IPS-11a (cell line): ENCODE results near the gene CMTM1.
A peak's percentile ranks its signal among the peaks of the same experiment; 100 is the strongest.

ENCODE experiments used
- H3K4me3 ChIP-seq: one replicate; pipeline ENCODE4 v1.5.1; 2013; ENCODE audit warnings: low read depth, low read length, control low read depth

CMTM1 gene

DNA sequence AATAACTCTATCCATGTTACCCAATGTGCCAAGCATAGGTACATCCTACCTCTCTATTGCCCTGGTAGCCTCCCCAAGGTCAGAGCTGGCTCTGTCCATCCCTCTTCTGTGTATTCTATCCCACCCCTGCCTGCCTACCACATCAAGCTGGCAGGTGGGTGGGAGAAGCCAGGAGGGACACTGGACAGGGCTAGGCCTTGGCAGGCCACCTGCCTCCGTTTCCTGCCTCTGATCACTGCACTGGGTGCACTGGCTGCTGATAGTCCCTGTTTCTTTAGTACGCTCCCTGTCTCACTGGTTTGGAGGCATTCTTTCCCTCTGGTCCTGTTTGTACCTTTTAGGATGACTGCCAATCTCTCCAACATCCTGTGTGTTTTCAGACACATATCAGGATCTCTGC, 29.0 kb upstream of the CMTM1 start:
- no peak overlapping the region for H3K4me3 ChIP-seq

DNA sequence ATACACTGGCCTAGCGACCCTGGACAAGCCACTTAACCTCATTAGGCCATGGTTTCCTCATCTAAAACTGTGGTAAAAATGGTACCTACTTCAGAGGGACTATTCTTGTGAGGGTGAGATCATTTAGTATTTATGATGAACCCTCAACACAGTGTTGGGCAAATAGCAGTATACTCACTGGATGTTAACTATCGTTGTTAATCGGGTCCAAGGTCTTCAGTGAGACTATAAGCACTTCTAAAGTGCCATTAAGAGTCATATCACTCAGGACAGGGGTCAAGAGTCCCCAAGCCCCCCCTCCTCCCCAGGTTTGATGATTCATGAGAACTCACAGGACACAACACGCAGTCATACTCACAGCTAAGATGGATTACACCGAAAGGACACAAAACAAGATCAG, 27.3 kb upstream of the CMTM1 start:
- H3K4me3 ChIP-seq: no peak overlapping the region

DNA sequence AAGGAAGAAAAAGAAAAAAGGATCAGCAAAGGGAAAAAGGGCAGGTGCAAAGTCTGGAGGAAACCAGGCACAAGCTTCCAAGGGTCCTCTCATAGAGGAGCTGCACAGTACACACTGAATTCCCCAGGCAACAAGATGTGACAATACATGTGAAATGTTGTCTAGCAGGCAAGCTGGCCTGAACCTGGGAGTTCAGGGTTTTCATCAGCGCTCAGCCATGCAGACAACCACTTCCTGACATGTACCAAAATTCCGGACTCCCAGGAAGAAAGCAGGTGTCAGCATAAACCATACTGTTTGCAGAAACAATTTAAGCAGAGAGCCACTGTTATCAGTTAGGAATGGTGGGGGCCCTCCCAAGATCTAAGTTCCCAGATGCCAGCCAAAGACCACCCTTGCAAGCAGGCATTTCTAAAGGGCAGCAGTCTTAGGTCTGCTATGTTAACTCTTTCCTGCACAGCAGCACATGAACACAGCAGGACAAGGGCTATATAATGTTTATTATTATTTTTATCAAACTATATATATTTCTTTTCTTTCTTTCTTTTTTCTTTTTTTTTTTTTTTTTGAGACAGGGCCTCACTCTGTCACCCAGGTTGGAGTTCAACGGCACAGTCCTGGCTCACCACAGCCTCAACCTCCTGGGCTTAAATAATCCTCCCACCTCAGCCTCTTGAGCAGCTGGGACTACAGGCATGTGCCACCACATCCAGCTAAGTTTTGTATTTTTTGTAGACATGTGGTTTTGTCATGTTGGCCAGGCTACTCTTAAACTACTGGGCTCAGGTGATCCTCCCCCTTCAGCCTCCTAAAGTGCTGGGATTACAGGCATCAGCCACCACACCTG, 26.4 kb upstream of the CMTM1 start:
- H3K4me3 ChIP-seq: no peak overlapping the region

DNA sequence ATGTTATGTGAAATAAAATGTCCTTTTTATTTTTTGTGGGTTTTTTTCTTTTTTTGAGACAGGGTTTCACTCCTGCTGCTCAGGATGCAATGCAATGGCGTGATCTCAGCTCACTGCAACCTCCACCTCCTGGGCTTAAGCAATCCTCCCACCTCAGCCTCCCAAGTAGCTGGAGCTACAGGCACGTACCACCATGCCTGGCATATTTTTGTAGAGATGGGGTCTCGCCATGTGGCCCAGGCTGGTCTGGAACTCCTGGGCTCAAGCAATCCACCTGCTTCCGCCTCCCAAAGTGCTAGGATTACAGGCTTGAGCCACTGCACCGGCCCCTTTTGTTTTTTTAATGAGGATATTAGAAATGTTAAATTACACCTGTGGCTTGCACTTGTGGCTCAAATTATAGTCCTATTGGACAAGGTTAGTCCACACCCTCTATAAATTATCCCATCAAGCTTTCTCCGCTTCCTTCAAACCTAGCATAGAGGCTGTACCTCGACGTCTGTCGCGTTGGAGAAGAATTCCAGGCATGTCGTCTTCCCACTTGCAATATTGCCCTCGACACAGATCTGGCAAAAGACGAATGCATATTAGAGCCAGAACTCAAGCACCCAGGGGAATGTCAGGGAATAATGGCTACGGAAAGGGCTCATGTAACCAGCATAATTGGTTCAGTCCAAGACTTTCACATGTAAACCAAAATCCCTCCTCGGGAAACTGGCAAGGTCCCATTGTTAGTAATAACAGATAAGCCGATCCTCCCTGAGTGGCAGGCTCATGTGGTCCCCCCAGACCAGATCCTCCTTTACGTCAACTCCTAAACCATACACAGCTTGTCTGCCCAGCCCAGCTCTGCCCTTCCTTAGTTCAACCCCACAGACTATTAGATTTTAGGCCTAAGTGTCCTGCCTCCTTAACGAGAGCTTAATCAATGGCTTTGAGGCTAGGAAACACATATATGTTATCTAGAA, 24.6 kb upstream of the CMTM1 start:
- H3K4me3 ChIP-seq: no peak overlapping the region

DNA sequence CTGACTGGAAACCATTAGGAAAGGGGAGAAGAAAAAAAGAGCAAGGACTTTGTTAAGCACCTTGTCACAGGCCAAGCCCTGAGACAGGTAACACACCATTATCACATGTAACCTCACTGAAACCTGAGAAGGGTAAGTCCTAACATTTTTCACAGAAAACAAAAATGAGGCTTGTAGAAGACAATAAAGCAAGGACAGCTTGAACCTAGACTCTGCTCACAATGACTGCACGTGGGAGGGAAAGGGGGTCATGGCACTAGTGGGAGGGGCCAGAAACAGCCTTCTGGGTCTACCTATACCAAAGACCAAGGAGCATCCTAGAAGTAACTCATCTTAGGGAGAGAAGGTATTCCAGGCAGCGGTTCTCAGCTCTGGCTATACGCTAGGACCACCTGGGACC, 23.8 kb upstream of the CMTM1 start:
- no peak overlapping the region for H3K4me3 ChIP-seq

DNA sequence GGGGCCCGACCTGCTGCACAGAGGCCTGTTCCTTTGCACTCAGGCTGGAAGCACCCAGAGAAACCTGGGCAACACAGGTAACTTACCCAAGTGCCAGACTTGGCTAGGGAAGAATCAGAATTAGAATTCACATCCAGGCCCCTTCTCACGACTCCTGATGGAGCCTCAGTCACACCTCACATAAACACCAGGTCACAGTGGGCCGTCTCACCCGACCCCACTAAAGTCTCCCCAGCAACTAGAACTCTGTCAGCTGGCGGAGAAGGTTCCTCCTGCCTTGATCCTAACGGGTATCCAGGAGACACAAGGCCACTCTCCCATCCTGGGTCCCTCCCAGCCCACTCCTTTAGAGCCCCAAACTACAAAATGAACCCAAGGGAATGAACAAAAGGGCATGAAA, 22.7 kb upstream of the CMTM1 start:
- H3K4me3 ChIP-seq: no peak overlapping the region

DNA sequence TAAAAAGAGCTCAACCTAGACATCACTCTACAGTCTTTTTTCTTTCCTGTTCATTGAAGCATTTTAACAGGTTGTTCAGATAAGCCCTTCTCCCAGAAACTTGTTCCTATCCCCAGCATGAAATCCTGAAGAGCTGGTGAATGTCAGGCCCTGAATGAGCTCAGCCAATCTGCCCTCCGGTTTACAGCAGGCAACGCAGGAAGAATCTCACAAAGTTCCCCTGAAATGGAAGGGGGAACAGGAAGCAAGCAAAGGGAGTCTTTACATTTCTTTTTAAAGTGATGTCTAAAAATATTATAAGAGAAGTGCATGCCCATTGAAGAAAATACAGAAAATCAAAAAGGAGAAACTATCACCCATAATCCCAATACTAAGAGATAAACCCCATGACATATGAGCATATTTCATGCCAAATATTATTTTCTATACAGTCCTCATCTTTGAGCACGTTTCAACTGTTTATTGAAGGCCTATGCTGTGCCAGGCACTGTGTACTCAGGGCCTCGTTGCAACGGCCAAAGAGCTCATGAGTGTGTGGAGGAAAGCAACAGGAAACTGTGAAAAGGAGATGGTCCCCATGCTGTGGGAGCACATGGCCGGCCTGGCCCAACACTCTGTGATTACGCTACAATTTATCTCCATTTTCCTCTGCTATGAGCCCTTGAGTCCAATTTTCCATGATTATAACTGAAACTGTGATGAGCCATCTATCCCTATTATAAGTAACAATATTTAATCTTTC, 22.1 kb upstream of the CMTM1 start:
- H3K4me3 ChIP-seq: no peak overlapping the region

DNA sequence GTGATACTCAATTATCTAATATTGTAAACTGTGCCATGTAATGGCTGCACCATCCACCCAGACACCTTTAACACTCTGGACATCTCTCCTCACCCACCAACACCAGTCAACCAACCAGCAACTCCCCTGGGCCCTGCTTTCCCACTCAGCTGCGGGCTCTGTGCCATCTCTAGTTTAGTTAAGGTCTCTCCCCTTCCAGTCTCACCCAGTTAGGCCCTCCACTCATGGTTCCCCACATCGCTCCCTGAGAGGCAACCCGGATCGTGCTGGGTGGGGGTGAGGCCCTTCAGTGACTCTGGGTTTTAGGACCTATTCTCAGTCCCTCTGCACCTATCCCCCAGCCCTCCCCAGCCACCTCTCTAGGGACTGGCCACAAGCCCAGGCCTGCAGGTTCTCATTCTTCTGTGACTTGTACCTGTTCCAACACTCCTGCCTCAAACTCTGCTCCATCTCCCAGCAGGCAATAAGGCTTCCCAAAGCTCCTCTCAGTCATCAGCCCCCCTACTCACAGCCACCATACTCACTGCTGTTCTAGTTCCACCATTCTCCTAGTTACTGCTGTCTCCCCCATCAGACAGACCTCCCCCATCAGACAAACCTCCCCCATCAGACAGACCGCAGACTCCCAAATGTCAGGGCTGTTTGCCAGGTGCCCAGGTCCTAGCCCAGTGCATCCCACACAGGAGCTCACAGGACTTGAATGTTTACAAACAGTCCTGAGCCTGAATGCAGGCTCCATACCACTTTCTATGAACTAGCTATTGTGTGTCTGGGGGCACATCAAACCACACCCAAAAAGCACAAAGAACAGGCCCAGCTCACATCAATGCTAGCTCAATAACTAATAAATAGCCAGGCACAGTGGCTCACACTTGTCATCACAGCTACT, 18.9 kb upstream of the CMTM1 start:
- no peak overlapping the region for H3K4me3 ChIP-seq

DNA sequence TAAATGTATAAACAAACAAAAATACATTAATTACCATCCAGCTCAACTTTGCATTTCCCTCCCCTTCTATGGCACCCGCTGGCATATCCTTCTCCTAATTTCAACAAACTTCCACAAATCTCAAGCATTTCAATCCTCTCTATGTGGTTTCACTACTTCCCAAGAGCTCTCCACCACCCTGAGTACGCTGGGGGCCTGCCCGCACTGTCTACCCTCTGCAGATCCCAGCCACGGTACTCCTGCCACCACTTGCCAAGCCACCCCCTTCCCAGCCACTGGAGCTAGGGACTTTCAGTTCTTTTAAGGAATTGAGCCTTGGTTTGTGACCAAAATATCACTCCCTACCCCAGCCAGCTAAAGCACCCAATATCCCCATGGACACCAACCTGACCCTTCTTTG, 18.2 kb upstream of the CMTM1 start:
- H3K4me3 ChIP-seq: no peak overlapping the region

DNA sequence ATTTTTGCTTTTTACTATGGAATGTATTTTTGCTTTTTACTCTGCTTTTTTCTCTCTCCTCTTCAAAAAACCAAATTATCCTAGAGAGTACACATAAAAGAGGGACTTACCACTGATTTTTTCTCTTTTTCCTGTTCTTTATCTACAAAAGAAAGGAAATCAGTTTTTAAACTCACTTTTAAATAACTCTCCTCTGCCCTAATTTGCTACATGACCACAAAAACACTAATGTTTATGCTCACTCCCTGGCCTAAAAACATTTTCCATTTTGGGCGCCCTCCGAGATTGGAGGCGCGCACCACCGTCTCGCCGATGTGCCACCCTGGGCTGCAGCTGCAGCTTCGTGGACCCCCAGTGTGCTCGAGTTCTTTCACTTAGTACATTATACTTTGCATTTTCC, 17.4 kb upstream of the CMTM1 start:
- peak overlapping the region; percentile 28 for H3K4me3 ChIP-seq

DNA sequence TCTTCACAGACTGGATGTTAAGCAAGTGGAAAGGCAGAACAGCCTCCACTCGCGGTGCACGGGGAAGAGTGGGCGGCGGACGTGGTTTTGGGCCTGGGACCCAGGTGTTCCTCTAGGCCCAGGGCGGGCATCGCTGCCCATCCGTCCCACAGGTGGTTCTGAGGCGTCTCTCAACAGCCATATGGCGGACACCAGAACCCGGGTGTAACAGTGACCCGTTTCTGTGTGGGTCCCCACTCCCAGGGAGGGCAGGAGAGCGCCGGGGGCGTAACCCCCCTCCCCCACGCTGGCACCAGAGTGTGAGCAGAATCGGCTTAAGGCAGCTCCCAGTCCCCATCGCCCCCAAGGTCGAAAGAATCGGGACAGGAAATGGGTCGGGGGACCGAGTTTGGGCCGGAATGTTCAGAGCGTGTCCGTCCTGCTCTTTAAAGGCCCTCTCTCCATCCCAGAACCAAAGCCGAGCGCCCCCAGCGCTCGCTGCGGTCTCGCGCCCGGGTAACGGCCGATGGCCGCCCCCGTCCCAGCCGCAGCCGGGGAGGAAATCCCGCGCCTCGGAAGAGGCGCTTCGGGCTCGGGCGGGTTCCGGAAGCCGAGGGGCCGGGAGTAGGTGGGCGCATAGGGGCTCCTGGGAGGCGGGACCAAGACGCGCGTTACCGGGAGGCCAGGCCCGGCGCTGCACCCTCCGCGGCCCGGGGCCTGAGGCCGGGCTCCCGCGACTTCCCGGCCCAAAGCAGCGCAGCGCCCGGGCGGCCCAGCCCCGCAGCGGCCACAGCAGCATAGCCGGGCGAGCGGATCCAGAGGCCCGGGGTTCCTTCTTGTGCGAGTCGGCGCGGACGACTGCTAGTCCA, 16.7 kb upstream of the CMTM1 start, which contains the start of gene TK2:
Gene TK2, minus strand, starts transcription at position 839 of the 848 bp plus-strand sequence. Its CDS starts 61 bp downstream, at position 778.
- peak within 1 kb of the TSS; percentile 28 for H3K4me3 ChIP-seq

DNA sequence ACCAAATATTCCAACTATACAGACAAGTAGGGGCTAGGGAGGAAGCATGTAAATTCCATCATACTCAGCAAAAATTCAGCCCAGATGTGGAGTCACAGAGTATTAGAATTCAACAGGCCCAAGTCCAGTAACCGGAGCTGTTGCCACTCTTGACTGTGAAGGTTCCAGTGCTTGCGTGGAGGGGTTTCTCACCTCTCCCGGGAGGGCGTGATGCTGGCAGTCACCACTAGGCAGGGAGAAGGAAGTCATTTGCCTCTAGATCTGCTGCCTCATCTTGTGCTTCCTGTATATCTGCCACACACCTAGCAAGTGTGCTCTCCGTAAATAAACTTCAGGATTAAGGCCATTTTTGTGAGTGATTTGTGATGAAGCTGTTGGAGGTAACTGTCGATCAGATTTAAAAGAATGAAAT, 14.9 kb upstream of the CMTM1 start:
- H3K4me3 ChIP-seq: no peak overlapping the region

DNA sequence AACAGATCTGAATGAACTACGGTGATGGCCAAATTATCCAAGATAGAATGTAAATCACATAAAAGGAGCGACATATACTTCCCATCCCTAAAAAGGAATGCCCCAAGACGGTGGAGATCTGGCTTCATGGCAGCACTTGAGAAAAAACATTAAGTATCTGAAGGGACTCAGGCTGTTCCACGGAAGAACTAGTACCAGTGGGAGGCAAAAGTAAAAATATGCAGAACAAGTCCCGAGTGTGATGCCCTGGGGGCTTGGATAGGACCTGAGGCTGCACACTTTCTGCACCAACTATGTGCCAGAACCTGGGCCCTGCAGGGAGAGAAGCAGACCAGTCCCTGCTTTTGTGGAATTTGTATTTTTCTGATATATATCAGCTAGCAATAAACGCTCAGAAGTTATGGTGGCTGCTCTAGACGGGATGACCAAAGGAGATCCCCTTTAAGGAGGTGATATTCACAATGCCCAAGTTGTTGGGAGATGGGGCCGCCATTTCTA, 14.4 kb upstream of the CMTM1 start:
- H3K4me3 ChIP-seq: peak overlapping the region; percentile 43

DNA sequence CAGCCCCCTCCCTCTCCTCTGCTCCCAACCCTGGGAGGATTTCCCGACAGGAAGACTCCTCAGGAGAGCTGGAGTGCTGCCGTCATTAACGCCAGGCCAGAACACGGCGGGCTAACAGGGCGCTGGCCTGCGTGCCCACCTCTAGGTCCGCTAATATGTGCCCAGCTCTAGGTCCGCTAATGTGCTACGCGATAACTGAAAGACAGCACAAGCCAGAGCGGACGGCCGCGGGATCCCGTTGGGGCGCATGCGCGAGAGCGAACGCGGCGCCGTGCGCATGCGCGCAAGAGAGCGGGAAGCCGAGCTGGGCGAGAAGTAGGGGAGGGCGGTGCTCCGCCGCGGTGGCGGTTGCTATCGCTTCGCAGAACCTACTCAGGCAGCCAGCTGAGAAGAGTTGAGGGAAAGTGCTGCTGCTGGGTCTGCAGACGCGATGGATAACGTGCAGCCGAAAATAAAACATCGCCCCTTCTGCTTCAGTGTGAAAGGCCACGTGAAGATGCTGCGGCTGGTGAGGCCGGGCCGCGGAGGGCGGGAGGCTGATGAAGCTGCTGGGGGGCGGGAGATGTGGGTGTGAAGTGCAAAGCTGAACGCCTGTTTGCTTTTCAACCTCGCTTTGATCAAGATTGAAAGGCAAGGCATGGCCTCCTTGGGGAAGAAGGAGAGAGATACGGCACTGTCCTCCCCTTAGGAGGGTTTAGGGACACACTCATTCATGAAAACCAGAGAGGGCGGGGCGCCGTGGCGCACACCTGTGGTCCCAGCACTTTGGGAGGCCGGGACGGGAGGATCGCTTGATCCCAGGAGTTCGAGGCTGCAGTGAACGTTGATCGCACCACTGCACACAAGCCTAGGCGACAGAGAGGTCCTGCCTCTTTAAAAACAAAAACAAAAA, 13.7 kb upstream of the CMTM1 start, which contains the start of gene CKLF:
Gene CKLF, plus strand, starts transcription at position 291 of the 892 bp plus-strand sequence. Its CDS starts 140 bp downstream, at position 431.
- peak within 1 kb of the TSS; percentile 43 for H3K4me3 ChIP-seq

DNA sequence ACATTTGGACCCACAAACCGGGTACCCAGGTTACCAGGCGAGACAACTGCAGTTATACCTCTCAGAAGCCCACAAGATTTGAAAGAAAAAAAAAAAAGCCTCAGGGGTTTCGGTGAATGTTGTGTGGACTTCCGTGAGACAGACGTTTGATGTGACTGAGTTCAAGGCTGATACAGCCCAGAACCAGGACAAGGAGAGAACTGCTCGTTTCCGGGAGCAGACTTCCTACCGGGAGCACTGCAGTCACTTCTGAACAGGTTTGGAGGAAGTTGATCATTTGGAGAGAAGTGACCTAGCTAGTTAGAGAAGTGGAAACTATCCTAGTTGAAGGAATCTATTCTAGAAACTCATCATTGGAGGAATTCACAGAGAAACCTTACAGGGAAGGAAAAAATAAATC, 13.0 kb upstream of the CMTM1 start:
- no peak overlapping the region for H3K4me3 ChIP-seq

DNA sequence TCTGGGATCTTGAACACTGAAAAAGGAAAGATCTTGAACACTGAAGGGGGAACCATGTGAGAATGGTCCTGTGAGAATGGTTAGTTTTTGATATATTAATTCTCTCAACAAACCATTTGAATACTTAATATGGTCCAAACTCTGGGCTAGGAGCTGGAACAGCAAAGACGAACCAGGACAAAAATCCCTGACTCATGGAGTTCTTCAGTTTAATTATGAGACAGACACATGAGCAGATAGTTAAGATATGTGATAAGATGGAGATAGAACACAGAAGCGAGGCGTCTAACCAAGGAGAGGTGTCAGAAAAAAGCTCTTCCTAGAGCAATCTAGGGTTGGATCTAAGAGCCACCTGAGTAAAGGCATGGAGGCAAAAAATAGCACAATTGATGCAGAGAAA, 12.2 kb upstream of the CMTM1 start:
- no peak overlapping the region for H3K4me3 ChIP-seq

DNA sequence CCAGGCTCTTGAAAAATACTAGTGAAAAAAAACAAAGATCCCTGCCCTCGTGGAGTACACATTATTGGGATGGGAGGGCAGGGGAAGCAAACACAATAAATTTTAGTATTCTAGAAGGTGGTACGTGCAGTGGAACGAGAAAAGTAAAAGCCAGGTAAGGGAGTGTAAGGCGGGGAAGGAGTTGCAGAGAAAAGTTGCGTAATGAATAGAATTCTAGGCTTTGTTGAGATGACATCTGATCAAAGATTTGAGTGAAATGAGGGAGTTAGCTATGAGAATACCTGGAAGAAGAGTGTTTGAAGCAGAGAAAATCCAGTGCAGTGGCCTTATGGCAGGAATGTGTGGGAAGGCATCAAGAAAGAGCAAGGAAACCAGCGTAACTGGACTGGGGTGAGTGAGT, 11.7 kb upstream of the CMTM1 start:
- no peak overlapping the region for H3K4me3 ChIP-seq

DNA sequence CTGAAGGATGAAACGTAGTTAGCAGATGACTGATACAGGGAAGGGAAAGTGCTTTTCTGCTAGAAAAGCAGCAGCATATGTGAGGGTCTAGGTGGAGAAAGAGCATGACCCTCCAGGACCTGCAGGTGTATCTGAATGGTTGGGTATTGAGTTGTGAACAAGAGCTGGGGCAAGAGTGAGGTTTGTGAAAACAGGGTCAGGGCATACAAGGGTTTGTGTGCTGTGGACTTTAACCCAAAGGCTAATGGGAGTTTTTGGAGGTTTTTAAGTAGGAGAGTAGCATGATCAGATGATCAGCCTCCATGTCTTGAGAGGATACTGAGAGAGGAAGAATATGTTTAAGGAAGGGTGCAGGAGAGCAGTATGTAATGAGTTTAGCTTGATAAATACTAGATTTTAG, 6.1 kb upstream of the CMTM1 start:
- no peak overlapping the region for H3K4me3 ChIP-seq
